K562 treated with DMSO at 1 percent for 4 hours (cell line): ENCODE measurements around the gene SRSF12. TPM values are rescaled to one million over a fixed set of nuclear protein-coding genes. Genes with fewer than 3 reads are reported as not detected.

Experiments
- total RNA-seq: library from RNA; unstranded; fragments of 300-600 nt; gene quantifications from 2 replicates; pipeline ENCODE4 v1.2.3, GENCODE V29; 2022; ENCODE audit not compliant: insufficient read depth

The SRSF12 gene
- total RNA-seq: not detected in 2 replicates

DNA sequence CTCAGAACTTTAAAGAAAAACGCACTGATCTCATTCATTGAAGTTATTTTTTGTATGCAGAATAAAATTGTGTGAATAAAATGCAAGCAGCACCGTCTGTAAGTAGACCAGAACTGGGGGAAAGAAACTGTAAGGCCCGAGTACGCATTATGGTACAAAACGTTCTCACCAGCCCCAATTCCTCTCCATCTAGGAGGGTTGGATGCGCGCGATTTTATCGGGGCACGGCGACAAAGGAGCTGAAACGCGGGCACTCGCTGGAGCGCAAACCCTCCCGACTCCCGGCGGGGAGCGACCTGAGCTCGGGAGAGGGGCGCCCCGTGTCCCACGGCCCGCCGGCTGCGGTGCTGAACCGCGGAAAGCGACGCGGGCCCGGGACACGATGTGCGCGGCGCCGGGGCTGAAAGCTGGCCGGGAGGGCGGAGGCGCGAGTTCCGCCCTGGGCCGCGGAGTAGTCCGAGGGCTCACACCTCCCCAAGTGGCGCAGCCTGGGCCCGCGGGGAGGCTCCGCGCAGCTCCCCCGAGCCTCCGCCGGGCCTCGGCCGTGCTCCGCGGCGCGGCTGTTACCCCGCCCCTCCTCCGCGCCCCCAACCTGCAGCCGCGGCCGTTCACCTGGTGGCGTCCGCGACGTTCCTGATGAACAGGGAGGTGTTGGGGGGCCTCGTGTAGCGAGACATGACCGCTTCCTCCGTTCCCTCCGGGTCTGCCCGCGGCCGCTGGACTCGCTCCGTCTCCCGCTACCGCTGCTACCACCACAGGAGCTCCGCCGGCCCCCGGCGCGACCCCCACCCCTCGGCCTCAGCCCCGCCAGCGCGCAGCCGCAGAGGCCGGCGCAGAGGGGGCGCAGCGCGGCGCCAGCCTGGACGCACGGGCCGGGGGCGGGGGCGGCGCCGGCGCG, at the start of gene SRSF12:
Gene SRSF12 (minus strand): TSS at position 861 of the 898 bp plus-strand sequence. CDS start 184 bp downstream, at position 677.

DNA sequence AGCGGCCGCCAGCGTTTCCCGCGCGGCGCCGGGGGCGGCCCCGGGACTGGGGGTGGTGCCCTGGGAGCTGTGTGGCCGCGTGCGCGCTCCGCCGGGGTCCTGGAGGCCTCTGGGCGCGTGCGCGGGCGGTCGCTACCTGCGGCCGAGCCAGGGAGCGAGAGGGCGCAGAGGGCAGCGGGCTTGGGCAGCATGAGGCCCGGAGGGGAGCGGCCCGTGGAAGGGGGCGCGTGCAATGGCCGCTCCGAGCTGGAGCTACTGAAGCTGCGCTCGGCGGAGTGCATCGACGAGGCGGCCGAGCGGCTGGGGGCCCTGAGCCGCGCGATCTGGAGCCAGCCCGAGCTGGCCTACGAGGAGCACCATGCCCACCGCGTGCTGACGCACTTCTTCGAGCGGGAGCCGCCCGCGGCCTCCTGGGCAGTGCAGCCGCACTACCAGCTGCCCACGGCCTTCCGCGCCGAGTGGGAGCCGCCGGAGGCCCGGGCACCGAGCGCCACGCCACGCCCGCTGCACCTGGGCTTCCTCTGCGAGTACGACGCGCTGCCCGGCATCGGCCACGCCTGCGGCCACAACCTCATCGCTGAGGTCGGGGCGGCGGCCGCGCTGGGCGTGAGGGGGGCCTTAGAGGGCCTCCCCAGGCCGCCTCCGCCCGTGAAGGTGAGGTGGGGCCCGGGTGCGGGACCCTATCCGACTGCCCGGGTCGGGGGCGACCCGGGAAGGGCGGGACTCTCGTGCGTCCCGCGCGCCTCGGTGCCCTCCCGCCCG, 28.3 kb upstream of the SRSF12 start, which contains the start of gene PM20D2:
Gene PM20D2 (plus strand): TSS at position 100 of the 762 bp plus-strand sequence. CDS start 90 bp downstream, at position 190.

DNA sequence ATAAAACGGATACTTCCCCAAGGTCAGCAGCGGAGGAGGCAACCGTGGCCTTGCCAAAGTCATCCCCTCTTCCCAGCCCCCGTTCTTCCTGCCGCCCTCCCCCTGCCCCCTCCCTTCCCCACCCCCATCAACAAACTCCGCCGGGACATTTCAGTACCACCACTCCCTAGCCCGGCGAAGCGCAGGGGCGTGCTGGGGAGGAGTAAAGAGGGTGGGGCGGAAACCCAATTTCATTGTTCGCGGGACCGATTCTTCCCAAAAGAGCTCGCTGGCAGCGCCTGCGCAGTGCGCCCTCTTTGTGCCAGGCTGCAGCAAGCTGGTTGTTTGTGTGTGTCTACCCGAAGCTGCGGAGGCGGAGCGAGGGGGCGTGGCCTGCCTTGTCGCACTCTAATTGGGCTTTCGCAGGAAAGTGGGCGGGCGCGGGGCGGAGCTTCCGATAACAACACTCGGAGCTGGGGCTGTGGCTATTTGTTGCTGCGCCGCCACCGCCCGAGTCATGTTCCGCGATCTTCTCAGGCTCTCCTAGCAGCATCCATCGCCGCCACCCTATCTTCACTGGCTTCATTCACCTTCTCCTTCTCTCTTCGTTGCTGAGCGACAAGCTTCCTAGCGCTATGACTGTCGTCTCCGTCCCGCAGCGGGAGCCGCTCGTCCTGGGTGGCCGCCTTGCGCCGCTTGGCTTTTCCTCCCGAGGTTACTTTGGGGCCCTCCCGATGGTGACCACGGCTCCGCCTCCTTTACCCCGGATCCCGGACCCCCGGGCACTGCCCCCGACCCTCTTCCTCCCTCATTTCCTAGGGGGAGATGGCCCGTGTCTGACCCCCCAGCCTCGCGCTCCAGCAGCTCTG, 37.4 kb downstream of the SRSF12 start, which contains the start of gene PNRC1:
Gene PNRC1 (plus strand): TSS at position 471 of the 848 bp plus-strand sequence. CDS start 144 bp downstream, at position 615.

Other genes starting within 250 kb of the SRSF12 start
- 7.8 and 9.1 TPM in 2 replicates for gene RNGTT, start 154.5 kb downstream of the SRSF12 start, total RNA-seq
- 20.3 and 23.2 TPM in 2 replicates for gene PNRC1, start 37.3 kb downstream of the SRSF12 start, total RNA-seq
- gene PM20D2, start 28.0 kb upstream of the SRSF12 start, total RNA-seq: 0.31 and 0.57 TPM in 2 replicates
- not detected in 2 replicates for gene GABRR1, start 99.3 kb upstream of the SRSF12 start, total RNA-seq
- gene GABRR2, start 197.2 kb upstream of the SRSF12 start, total RNA-seq: 0.64 TPM in 1 of 2 replicates, not detected in the other
- 20.7 and 23.2 TPM in 2 replicates for gene UBE2J1, start 234.7 kb upstream of the SRSF12 start, total RNA-seq